ENCODE data around the gene CD9. TPM values are rescaled to one million over a fixed set of nuclear protein-coding genes. Genes with fewer than 3 reads are reported as not detected.

CD9 gene
- total RNA-seq, 2 donors from 2014 or later = 33.5 to 99.1 TPM

- peak overlapping the region; percentile 0 for H3K27ac Mint-ChIP-seq
- Histone ChIP-seq H3K27me3 (ENCODE audit: control insufficient read depth, insufficient read depth, low read length, poor library complexity, severe bottlenecking) (no peaks in the 10 kb centered on the region), H3K27ac (ENCODE audit: low read depth, low read length) (peak overlapping the region; percentile 47), H3K4me1 (ENCODE audit: control insufficient read depth, insufficient read depth, low read length) (peaks cover 4% of the 10 kb centered on the region), H3K9ac (ENCODE audit: extremely low read depth, low read length, poor library complexity, severe bottlenecking) (no peak overlapping the region), H3K36me3 (ENCODE audit: control insufficient read depth, insufficient read depth, low read length) (no peaks in the 10 kb centered on the region), H3K9me3 (ENCODE audit: control insufficient read depth, low read length) (no peaks in the 10 kb centered on the region), H3K4me3 (ENCODE audit: low read length) (no peak overlapping the region)
- DNase-seq = no peak
- H3K27me3 Mint-ChIP-seq (ENCODE audit: insufficient read depth) = no peaks in the 10 kb centered on the region
- H3K4me1 Mint-ChIP-seq = peaks cover 15% of the 10 kb centered on the region
- peak; percentile 36 for TF ChIP-seq CTCF (conservative IDR thresholded peaks at IDR 0.05)
- H3K36me3 Mint-ChIP-seq (ENCODE audit: low read depth) = peaks cover 37% of the 10 kb centered on the region
- H3K9me3 Mint-ChIP-seq = no peaks in the 10 kb centered on the region
- WGBS, 2 experiments (ENCODE audit: insufficient coverage in 1 of 2, insufficient read length in 1 of 2) = 94 to 97% methylated on average over 9 to 15 of the region's 15 CpGs
- no peak overlapping the region for H3K4me3 Mint-ChIP-seq
Observed at GRCh38 chr12:6233121-6233971, 33.1 kb downstream of the CD9 start.

GRCh38 chr12:6234214-6234613, 34.0 kb downstream of the CD9 start:
- no peaks in the 10 kb centered on the region for H3K27me3 Mint-ChIP-seq (ENCODE audit: insufficient read depth)
- Histone ChIP-seq H3K27ac (ENCODE audit: low read depth, low read length) (no peak overlapping the region), H3K9me3 (ENCODE audit: control insufficient read depth, low read length) (no peaks in the 10 kb centered on the region), H3K27me3 (ENCODE audit: control insufficient read depth, insufficient read depth, low read length, poor library complexity, severe bottlenecking) (no peaks in the 10 kb centered on the region), H3K4me3 (ENCODE audit: low read length) (no peak overlapping the region), H3K36me3 (ENCODE audit: control insufficient read depth, insufficient read depth, low read length) (no peaks in the 10 kb centered on the region), H3K9ac (ENCODE audit: extremely low read depth, low read length, poor library complexity, severe bottlenecking) (no peak overlapping the region), H3K4me1 (ENCODE audit: control insufficient read depth, insufficient read depth, low read length) (peaks cover 4% of the 10 kb centered on the region)
- H3K4me3 Mint-ChIP-seq = no peak overlapping the region
- H3K9me3 Mint-ChIP-seq = no peaks in the 10 kb centered on the region
- no peak overlapping the region for H3K27ac Mint-ChIP-seq
- peaks cover 43% of the 10 kb centered on the region for H3K36me3 Mint-ChIP-seq (ENCODE audit: low read depth)
- H3K4me1 Mint-ChIP-seq = peaks cover 15% of the 10 kb centered on the region
- 80 to 94% methylated on average over 1 to 3 of the region's 3 CpGs for WGBS, 2 experiments (ENCODE audit: insufficient coverage in 1 of 2, insufficient read length in 1 of 2)
- no peak for TF ChIP-seq CTCF (conservative IDR thresholded peaks at IDR 0.05)
- no peak for DNase-seq

- H3K27me3 ChIP-seq (ENCODE audit: control insufficient read depth, insufficient read depth, low read length, poor library complexity, severe bottlenecking) = no peaks in the 10 kb centered on the region
- WGBS, 2 experiments (ENCODE audit: insufficient coverage in 1 of 2, insufficient read length in 1 of 2) = 92 to 95% methylated on average over 6 to 7 of the region's 7 CpGs
- TF ChIP-seq CTCF (conservative IDR thresholded peaks at IDR 0.05) = no peak
- DNase-seq = no peak
- H3K9ac ChIP-seq (ENCODE audit: extremely low read depth, low read length, poor library complexity, severe bottlenecking) = no peak overlapping the region
- H3K9me3 ChIP-seq (ENCODE audit: control insufficient read depth, low read length) = no peaks in the 10 kb centered on the region
- no peaks in the 10 kb centered on the region for H3K9me3 Mint-ChIP-seq
- no peak overlapping the region for H3K27ac ChIP-seq (ENCODE audit: low read depth, low read length)
- peaks cover 4% of the 10 kb centered on the region for H3K4me1 ChIP-seq (ENCODE audit: control insufficient read depth, insufficient read depth, low read length)
- no peak overlapping the region for H3K4me3 Mint-ChIP-seq
- H3K27me3 Mint-ChIP-seq (ENCODE audit: insufficient read depth) = no peaks in the 10 kb centered on the region
- peaks cover 11% of the 10 kb centered on the region for H3K4me1 Mint-ChIP-seq
- H3K36me3 ChIP-seq (ENCODE audit: control insufficient read depth, insufficient read depth, low read length) = no peaks in the 10 kb centered on the region
- H3K36me3 Mint-ChIP-seq (ENCODE audit: low read depth) = peaks cover 49% of the 10 kb centered on the region
- no peak overlapping the region for H3K4me3 ChIP-seq (ENCODE audit: low read length)
- no peak overlapping the region for H3K27ac Mint-ChIP-seq
Observed at GRCh38 chr12:6234906-6235305, 34.7 kb downstream of the CD9 start.

Data from endodermal cell (in vitro differentiated cells).